CD14-positive monocyte (primary cell): ENCODE results near the gene MS4A15. TPM values are rescaled to one million over a fixed set of nuclear protein-coding genes. Genes with fewer than 3 reads are reported as not detected.

Source experiments
- DNase-seq, 3 donors: peaks; one replicate each; pipeline ENCODE4 v3.0.0-alpha.2; 2011 to 2022
- H2AFZ ChIP-seq: 2 replicates; pipeline ENCODE4 v1.6.0; 2012; ENCODE audit warnings: mild to moderate bottlenecking, low read depth, low read length, inconsistent platforms; ENCODE audit not compliant: insufficient read depth, poor library complexity, severe bottlenecking
- H3K27ac ChIP-seq, 2 donors: 1 replicate in 1 of 2; 2 replicates in 1 of 2; pipeline ENCODE4 v1.5.1; 2012 to 2013; ENCODE audit warnings: low read length in 2 of 2, control low read depth in 1 of 2, inconsistent platforms in 1 of 2, low read depth in 1 of 2, mild to moderate bottlenecking in 1 of 2
- H3K27me3 ChIP-seq, 2 donors: one replicate each; pipeline versions ENCODE4 v1.6.0 to v1.6.1; 2011 to 2013; ENCODE audit warnings: low read length in 2 of 2; ENCODE audit not compliant: control insufficient read depth in 2 of 2, insufficient read depth in 2 of 2
- H3K36me3 ChIP-seq, 2 donors: replicated peaks in 1 of 2; 1 replicate in 1 of 2; 2 replicates in 1 of 2; pipeline versions ENCODE4 v1.5.1 to v1.6.1; 2012 to 2013; ENCODE audit warnings: low read length in 2 of 2, control low read depth in 1 of 2, inconsistent platforms in 1 of 2, mild to moderate bottlenecking in 1 of 2; ENCODE audit not compliant: insufficient read depth in 2 of 2, control insufficient read depth in 1 of 2
- H3K4me1 ChIP-seq, 2 donors: 1 replicate in 1 of 2; 2 replicates in 1 of 2; pipeline versions ENCODE4 v1.5.1 to v1.6.1; 2012 to 2013; ENCODE audit warnings: low read length in 2 of 2, control low read depth in 1 of 2, inconsistent platforms in 1 of 2, mild to moderate bottlenecking in 1 of 2, moderate library complexity in 1 of 2; ENCODE audit not compliant: insufficient read depth in 2 of 2, control insufficient read depth in 1 of 2
- H3K4me2 ChIP-seq: replicated peaks from 2 replicates; pipeline ENCODE3; 2012; ENCODE audit warnings: low read length, moderate library complexity, mild to moderate bottlenecking; ENCODE audit not compliant: poor library complexity, severe bottlenecking; ENCODE audit errors: extremely low read depth
- H3K4me3 ChIP-seq, 3 experiments: fragments of 200-600 bp in 1 of 3; sonication (generic) in 1 of 3; replicated peaks in 1 of 3; 1 replicate in 2 of 3; 2 replicates in 1 of 3; pipeline ENCODE4 v1.5.1; 2011 to 2013; ENCODE audit warnings: low read length in 3 of 3, mild to moderate bottlenecking in 3 of 3, control low read depth in 2 of 3, low read depth in 2 of 3, inconsistent platforms in 1 of 3, moderate library complexity in 1 of 3
- H3K79me2 ChIP-seq: 2 replicates; pipeline ENCODE4 v1.6.0; 2012; ENCODE audit warnings: mild to moderate bottlenecking, control low read depth, inconsistent platforms, low read length, moderate library complexity; ENCODE audit not compliant: insufficient read depth
- H3K9ac ChIP-seq: 2 replicates; pipeline ENCODE4 v1.6.0; 2017; ENCODE audit warnings: low read length, mild to moderate bottlenecking; ENCODE audit not compliant: insufficient read depth, poor library complexity, severe bottlenecking
- H3K9me3 ChIP-seq, 2 donors: replicated peaks in 1 of 2; 1 replicate in 1 of 2; 2 replicates in 1 of 2; pipeline versions ENCODE4 v1.5.1 to v1.6.1; 2012 to 2013; ENCODE audit warnings: low read length in 2 of 2, control low read depth in 1 of 2; ENCODE audit not compliant: control insufficient read depth in 1 of 2, insufficient read depth in 1 of 2
- H4K20me1 ChIP-seq: 2 replicates; pipeline ENCODE4 v1.6.0; 2012; ENCODE audit warnings: mild to moderate bottlenecking, low read length, control low read depth, moderate library complexity; ENCODE audit not compliant: insufficient read depth
- H3K27ac Mint-ChIP-seq, 7 donors: one replicate each; pipeline ENCODE4 v1.8.0; 2020; ENCODE audit warnings: mild to moderate bottlenecking in 7 of 7, mixed read lengths in 7 of 7, moderate library complexity in 6 of 7, inconsistent platforms in 2 of 7
- H3K27me3 Mint-ChIP-seq, 3 donors: one replicate each; pipeline ENCODE4 v1.8.0; 2021 to 2022; ENCODE audit warnings: low read depth in 3 of 3, mild to moderate bottlenecking in 3 of 3, mixed read lengths in 3 of 3, moderate library complexity in 3 of 3, inconsistent platforms in 1 of 3
- H3K36me3 Mint-ChIP-seq, 2 donors: one replicate each; pipeline ENCODE4 v1.8.0; 2020; ENCODE audit warnings: mixed read lengths in 2 of 2, inconsistent platforms in 1 of 2, mild to moderate bottlenecking in 1 of 2
- H3K4me1 Mint-ChIP-seq: one replicate; pipeline ENCODE4 v1.8.0; 2020; ENCODE audit warnings: mild to moderate bottlenecking, mixed read lengths
- H3K4me3 Mint-ChIP-seq, 2 donors: one replicate each; pipeline ENCODE4 v1.8.0; 2020; ENCODE audit warnings: mild to moderate bottlenecking in 2 of 2, mixed read lengths in 2 of 2, moderate library complexity in 1 of 2
- H3K9me3 Mint-ChIP-seq, 7 donors: one replicate each; pipeline ENCODE4 v1.8.0; 2020 to 2022; ENCODE audit warnings: mixed read lengths in 7 of 7, mild to moderate bottlenecking in 6 of 7, moderate library complexity in 6 of 7, inconsistent platforms in 2 of 7
- CTCF ChIP-seq: fragments of 200-600 bp; IDR thresholded peaks from one replicate; pipeline ENCODE4 v1.8.0; 2022; ENCODE audit warnings: antibody characterized with exemption, mild to moderate bottlenecking
- WGBS: methylation state at CpG from one replicate; pipeline ENCODE4 v1.1.5; 2013; ENCODE audit warnings: missing lambda C conversion rate; ENCODE audit not compliant: insufficient coverage; 5-methylcytosine and 5-hydroxymethylcytosine counted together
- intact Hi-C, 2 donors: fragments of 100-400 bp; cut with micrococcal nuclease; formaldehyde crosslinking; loops; one replicate each; pipeline versions ENCODE4 v1.15.0 to v1.15.1; 2023
- polyA plus RNA-seq, 3 donors: library from polyadenylated mRNA; depleted of rRNA in 1 of 3; unstranded in 2 of 3; stranded (reverse) in 1 of 3; fragments of 300-500 nt in 2 of 3; fragments of >200 nt in 1 of 3; fragmentation: Illumina TruSeq in 2 of 3; gene quantifications; 1 replicate in 2 of 3; 2 replicates in 1 of 3; pipeline ENCODE4 v1.2.3, GENCODE V29; 2012 to 2021

Gene MS4A15
- polyA plus RNA-seq, 3 donors, result not detected

DNA sequence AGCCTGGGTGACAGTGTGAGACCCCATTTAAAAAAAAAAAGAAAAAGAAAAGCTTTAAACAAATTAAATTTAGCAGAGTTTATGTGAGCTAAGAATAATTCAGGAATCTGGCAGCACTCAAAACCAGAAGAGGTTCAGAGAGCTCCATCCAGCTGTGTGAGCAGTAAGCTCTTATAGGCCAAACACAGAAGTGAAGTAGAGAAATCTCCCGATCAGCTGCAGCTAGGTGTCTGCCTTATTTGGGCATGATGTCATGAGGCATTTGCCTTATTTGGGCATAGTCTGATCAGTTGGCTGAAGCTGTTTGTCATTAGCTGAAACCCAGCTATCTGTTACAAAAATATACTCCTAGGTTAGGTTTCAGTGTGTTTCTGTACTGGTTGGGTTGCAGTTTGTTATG, 8.2 kb downstream of the MS4A15 start:
- WGBS, result no CpG with 5 or more reads among the region's 1 CpG
- no peaks in the 10 kb centered on the region for H3K79me2 ChIP-seq
- peaks cover 0 to 8% (median 0%) of the 10 kb centered on the region in 7 donors for H3K9me3 Mint-ChIP-seq
- H3K4me1 Mint-ChIP-seq, result peaks cover 7% of the 10 kb centered on the region
- H3K4me3 ChIP-seq, result no peak overlapping the region
- H3K4me2 ChIP-seq, result no peak overlapping the region
- no peaks in the 10 kb centered on the region for H3K36me3 ChIP-seq
- no peaks in the 10 kb centered on the region for H3K9me3 ChIP-seq
- H3K27me3 ChIP-seq, result peaks cover 2% of the 10 kb centered on the region in 2 donors
- H3K4me3 Mint-ChIP-seq, result no peak overlapping the region
- intact Hi-C loops, result no loop called here
- DNase-seq, result no peak
- no peak overlapping the region for H3K9ac ChIP-seq
- no peak for TF ChIP-seq CTCF
- no peak overlapping the region for H2AFZ ChIP-seq
- peaks cover 4 to 29% (median 6%) of the 10 kb centered on the region in 3 donors for H3K27me3 Mint-ChIP-seq
- no peak overlapping the region for H3K27ac Mint-ChIP-seq
- no peaks in the 10 kb centered on the region for H4K20me1 ChIP-seq
- H3K27ac ChIP-seq, result no peak overlapping the region
- peaks cover 1 to 2% of the 10 kb centered on the region in 2 donors for H3K4me1 ChIP-seq
- no peaks in the 10 kb centered on the region for H3K36me3 Mint-ChIP-seq

GRCh38 chr11:60765355-60765754, 8.7 kb downstream of the MS4A15 start:
- Mint-ChIP-seq H3K9me3 (peaks cover 0 to 8% (median 0%) of the 10 kb centered on the region in 7 donors), H3K36me3 (no peaks in the 10 kb centered on the region), H3K27me3 (peaks cover 4 to 26% (median 5%) of the 10 kb centered on the region in 3 donors), H3K4me1 (peaks cover 3% of the 10 kb centered on the region), H3K27ac (no peak overlapping the region), H3K4me3 (no peak overlapping the region)
- Histone ChIP-seq H3K27ac (no peak overlapping the region), H3K4me2 (no peak overlapping the region), H3K27me3 (no peaks in the 10 kb centered on the region), H3K9ac (no peak overlapping the region), H4K20me1 (no peaks in the 10 kb centered on the region), H2AFZ (no peak overlapping the region), H3K4me3 (no peak overlapping the region), H3K79me2 (no peaks in the 10 kb centered on the region), H3K9me3 (no peaks in the 10 kb centered on the region), H3K36me3 (no peaks in the 10 kb centered on the region), H3K4me1 (no peaks in the 10 kb centered on the region)
- no peak for DNase-seq
- 24% methylated on average over 3 of the region's 5 CpGs for WGBS
- no peak for TF ChIP-seq CTCF
- intact Hi-C loops, result no loop called here
